Measurements from ENCODE around the gene TBC1D22B. TPM values are rescaled to one million over a fixed set of nuclear protein-coding genes. Genes with fewer than 3 reads are reported as not detected.

TBC1D22B gene
- total and polyA plus RNA-seq, 2 experiments from 2014 or later: 9.1 to 19.9 TPM

DNA sequence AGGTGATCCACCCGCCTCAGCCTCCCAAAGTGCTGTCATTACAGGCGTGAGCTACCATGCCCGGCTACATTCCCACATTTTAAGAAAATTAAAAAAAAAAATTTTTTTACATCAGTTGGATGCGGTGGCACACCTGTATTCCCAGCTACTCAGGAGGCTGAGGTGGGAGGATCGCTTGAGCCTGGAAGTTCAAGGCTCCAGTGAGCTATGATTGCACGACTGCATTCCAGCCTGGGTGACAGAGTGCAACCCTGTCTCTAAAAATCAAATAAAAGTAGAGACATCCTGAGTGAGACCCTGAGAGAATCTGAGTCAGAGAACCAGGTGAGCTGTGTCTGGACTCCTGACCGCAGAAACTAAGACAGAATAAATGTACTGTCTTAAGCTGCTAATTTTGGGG, 48.8 kb upstream of the TBC1D22B start (continued):
- TF ChIP-seq, protein P1, sequence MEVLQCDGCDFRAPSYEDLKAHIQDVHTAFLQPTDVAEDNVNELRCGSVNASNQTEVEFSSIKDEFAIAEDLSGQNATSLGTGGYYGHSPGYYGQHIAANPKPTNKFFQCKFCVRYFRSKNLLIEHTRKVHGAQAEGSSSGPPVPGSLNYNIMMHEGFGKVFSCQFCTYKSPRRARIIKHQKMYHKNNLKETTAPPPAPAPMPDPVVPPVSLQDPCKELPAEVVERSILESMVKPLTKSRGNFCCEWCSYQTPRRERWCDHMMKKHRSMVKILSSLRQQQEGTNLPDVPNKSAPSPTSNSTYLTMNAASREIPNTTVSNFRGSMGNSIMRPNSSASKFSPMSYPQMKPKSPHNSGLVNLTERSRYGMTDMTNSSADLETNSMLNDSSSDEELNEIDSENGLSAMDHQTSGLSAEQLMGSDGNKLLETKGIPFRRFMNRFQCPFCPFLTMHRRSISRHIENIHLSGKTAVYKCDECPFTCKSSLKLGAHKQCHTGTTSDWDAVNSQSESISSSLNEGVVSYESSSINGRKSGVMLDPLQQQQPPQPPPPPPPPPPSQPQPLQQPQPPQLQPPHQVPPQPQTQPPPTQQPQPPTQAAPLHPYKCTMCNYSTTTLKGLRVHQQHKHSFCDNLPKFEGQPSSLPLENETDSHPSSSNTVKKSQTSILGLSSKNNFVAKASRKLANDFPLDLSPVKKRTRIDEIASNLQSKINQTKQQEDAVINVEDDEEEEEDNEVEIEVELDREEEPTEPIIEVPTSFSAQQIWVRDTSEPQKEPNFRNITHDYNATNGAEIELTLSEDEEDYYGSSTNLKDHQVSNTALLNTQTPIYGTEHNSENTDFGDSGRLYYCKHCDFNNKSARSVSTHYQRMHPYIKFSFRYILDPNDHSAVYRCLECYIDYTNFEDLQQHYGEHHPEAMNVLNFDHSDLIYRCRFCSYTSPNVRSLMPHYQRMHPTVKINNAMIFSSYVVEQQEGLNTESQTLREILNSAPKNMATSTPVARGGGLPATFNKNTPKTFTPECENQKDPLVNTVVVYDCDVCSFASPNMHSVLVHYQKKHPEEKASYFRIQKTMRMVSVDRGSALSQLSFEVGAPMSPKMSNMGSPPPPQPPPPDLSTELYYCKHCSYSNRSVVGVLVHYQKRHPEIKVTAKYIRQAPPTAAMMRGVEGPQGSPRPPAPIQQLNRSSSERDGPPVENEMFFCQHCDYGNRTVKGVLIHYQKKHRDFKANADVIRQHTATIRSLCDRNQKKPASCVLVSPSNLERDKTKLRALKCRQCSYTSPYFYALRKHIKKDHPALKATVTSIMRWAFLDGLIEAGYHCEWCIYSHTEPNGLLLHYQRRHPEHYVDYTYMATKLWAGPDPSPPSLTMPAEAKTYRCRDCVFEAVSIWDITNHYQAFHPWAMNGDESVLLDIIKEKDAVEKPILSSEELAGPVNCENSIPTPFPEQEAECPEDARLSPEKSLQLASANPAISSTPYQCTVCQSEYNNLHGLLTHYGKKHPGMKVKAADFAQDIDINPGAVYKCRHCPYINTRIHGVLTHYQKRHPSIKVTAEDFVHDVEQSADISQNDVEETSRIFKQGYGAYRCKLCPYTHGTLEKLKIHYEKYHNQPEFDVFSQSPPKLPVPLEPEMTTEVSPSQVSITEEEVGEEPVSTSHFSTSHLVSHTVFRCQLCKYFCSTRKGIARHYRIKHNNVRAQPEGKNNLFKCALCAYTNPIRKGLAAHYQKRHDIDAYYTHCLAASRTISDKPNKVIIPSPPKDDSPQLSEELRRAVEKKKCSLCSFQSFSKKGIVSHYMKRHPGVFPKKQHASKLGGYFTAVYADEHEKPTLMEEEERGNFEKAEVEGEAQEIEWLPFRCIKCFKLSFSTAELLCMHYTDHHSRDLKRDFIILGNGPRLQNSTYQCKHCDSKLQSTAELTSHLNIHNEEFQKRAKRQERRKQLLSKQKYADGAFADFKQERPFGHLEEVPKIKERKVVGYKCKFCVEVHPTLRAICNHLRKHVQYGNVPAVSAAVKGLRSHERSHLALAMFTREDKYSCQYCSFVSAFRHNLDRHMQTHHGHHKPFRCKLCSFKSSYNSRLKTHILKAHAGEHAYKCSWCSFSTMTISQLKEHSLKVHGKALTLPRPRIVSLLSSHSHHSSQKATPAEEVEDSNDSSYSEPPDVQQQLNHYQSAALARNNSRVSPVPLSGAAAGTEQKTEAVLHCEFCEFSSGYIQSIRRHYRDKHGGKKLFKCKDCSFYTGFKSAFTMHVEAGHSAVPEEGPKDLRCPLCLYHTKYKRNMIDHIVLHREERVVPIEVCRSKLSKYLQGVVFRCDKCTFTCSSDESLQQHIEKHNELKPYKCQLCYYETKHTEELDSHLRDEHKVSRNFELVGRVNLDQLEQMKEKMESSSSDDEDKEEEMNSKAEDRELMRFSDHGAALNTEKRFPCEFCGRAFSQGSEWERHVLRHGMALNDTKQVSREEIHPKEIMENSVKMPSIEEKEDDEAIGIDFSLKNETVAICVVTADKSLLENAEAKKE (CRISPR knock-in tag; IDR thresholded peaks at IDR 0.05): no peak
- TF ChIP-seq CREB1 (CRISPR knock-in tag; IDR thresholded peaks at IDR 0.05; ENCODE audit: low read depth) (no peak), NANOG (IDR thresholded peaks at IDR 0.05; ENCODE audit: borderline replicate concordance) (no peak), JUNB (IDR thresholded peaks at IDR 0.05; ENCODE audit: unreplicated experiment) (no peak), ETS1 (IDR thresholded peaks at IDR 0.05) (no peak), ZNF331 (CRISPR knock-in tag; IDR thresholded peaks at IDR 0.05; ENCODE audit: low read depth) (no peak), STAT1 (IDR thresholded peaks at IDR 0.05; ENCODE audit: unreplicated experiment) (no peak), POLR2AphosphoS5 (IDR thresholded peaks at IDR 0.05; ENCODE audit: low read depth) (no peak), EZH2phosphoT487 (IDR thresholded peaks at IDR 0.05; ENCODE audit: unreplicated experiment) (no peak), CTCF (conservative IDR thresholded peaks at IDR 0.05; ENCODE audit: low read depth in 2 of 2) (no peak)
